Tongue (tissue), 2 donors: ENCODE data around the gene SOX30. TPM values are rescaled to one million over a fixed set of nuclear protein-coding genes. Genes with fewer than 3 reads are reported as not detected.
"Not testable (repeated sequence)": the region's sequence is repeated elsewhere in the genome, so short reads cannot be mapped to it uniquely, and the experiment has no call there.

ENCODE experiments used
- DNase-seq: peaks from one replicate; pipeline ENCODE4 v3.0.0-alpha.2; 2015
- total RNA-seq: library from RNA; depleted of rRNA; stranded (reverse); fragments of >200 nt; gene quantifications from one replicate; pipeline ENCODE4 v1.2.3, GENCODE V29; 2014

SOX30 gene
- total RNA-seq = 0.10 TPM

DNA sequence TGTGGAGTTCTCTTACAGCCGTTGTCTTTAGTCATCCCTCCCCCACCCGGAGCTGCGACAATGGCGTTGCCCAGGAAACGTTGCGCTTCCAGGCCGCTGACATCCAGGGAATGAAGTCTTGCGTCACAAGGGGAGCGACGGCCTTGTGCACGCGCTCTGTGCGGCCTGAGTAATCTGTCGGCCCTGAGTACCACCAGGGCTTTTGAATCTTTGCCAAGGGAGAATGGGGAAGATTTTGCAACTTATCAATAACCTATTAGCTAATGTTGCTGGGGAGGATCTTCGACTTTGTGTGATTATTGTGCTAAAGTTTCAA, at the start of gene SOX30:
Gene SOX30 (minus strand): TSS at position 62 of the 316 bp plus-strand sequence. CDS start 360 bp downstream, outside the sequence.
- DNase-seq = no peak

DNA sequence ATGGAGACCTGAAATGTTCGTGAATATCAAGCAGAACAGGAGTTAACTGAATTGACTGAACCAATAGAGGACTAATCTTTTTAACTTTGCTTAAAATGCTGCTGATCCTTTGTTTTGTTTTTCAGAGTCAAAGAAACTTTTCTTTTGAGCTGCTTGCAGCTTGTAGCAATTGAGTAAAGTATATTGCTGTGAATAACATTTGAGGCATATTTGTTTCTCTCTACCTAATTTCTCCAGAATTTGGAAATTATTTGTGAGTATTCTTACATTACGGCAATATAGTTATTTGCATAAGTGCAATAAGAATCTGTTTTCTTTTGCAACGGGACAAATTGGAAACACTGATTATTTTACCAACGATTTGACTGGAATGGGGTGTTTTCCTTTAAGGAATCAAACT, 46.4 kb upstream of the SOX30 start:
- DNase-seq = not testable (repeated sequence)

DNA sequence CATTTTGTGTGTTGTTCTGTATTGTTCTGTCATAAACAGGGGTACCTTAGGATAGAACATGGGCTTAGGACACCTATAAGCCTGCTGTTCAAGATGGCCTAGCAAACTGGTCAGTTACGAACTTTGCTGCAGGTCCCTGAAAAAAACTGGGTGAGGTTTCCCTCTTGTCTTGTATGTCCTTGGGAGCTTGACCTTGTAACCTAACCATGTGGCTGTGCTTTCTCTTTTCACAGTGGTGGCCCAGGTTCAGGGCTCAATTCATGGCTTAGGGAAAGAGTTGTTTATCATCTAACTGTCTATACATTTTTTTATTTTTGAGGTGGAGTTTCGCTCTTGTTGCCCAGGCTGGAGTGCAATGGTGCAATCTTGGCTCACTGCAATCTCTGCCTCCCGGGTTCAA, 43.9 kb upstream of the SOX30 start:
- not testable (repeated sequence) for DNase-seq

DNA sequence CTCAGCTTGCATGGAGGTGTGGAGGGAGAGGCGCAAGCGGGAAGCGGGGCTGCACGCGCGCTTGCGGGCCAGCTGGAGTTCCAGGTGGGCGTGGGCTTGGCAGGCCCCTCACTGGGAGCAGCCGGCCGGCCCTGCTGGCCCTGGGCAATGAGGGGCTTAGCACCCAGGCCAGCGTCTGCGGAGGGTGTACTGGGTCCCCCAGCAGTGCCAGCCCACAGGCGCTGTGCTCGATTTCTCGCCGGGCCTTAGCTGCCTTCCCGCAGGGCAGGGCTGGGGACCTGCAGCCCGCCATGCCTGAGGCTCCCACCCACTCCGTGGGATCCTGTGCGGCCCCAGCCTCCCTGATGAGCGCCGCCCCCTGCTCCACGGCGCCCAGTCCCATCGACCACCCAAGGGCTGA, 41.6 kb upstream of the SOX30 start:
- not testable (repeated sequence) for DNase-seq

DNA sequence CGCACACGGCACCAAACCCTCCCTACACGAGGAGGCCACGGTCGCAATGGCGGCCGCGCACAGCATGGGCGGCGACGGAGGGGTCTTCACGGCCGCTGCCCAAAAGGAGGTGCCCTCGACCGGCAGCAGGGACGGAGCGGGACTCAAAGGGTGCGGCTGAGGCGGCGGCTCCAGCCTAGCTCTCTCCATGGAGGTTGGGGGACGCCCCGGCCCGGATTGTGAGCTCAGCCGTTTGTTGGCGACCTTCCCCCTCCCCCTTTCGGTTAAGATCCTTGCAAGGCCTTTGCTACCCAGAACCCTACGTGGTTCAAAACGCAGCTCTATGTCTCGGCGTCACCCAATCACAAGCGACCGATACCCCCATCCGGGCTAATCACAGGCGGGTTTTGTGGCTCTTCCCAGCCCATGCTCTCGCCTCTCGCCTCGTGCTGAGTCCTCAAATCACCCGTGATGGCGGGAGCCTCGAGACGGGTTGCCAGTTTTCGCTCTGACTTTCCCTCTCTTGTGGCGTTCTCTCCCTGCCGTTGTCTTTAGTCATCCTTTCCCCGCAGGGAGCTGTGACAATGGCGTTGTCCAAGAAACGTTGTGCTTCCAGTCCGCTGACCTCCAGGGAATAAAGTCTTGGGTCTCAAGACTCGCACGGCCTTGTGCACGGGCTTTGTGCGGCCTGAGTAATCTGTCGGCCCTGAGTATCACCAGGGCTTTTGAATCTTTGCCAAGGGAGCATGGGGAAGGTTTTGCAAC, 38.6 kb upstream of the SOX30 start:
- DNase-seq = no peak

DNA sequence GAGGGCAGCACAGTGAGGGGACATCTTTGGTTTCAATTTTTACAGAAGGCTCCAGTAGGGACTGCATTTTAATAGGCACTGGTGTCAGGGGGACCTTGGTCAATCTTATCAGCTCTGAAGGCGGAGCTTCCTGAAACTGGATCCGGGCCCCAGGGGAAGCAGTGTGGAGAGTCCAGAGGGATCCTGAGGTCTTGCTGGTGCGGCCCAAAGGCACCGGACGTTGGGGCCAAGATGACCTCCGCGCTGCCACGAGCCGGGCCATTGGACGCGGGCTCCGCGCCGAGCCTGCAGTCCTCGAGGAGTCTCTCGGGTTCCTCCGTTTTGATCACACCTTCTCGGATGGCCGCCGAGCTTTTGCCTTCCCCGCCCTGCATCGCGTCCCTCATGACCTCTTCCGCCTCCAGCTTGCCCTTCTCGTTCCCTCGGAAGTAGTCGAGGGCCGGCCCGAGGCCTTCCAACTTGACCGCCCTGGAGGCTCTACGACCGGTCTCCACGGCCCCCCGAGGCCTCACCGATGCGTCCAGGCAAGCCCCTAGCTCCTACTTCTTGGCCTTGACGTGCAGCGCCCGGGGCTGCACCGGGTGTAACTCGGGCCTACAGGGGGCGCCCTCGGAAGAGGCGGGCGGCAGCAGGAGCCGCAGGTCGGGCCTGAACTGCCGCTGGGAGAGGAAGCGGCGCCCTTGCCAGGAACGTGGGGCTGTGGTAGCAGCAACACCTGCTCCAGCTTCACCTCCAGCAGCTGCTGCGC, 37.9 kb upstream of the SOX30 start:
- DNase-seq = no peak

DNA sequence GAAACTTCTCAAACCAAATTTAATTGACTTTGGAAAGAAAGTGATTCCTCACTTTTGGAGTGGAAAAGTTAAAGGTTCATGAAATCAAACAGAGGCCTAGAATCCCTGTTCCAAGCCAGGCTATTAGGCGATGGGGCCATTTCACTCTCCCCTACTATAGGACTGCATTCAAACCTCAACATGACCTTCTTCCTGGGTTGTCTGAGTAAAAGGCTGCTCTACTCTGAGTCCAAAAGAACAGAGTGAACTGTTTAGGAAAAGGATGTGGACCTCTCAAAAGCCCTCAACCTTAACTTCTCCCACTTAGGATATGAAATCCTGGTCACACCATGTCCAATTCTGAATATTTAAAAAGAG, 34.9 kb upstream of the SOX30 start:
- DNase-seq = no peak

DNA sequence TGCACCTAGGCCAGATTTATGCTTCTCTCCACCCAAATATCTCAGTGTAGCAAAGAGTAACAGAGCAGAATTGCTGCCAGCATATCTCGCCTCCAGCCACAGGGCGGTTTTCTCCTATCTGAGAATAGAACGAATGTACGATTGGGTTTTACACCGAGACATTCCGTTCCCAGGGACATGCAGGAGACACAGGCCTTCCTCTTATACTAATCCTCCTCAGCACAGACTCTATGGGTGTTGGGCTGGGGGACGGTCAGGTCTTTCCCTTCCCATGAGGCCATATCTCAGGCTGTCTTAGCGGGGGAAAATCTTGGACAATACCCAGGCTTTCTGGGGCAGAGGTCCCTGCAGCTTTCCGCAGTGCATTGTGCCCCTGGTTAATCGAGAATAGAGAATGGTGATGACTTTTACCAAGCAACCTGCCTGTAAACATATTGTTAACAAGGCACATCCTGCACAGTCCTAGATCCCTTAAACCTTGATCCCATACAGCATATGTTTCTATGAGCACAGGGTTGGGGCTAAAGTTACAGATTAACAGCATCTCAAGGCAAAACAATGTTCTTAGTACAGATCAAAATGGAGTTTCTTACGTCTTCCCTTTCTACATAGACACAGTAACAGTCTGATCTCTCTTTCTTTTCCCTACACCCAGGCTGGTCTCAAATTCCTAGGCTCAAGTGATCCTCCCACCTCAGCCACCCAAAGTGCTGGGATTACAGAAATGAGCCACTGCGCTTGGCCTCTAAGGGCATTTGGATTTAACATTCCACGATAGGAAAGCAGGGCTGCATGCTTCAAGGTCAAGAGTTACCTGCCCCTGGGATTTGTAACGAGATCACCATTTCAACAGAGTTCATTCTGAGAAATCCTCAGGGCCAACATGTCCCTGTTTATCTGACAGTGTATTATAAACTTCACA, 34.3 kb upstream of the SOX30 start:
- not testable (repeated sequence) for DNase-seq

DNA sequence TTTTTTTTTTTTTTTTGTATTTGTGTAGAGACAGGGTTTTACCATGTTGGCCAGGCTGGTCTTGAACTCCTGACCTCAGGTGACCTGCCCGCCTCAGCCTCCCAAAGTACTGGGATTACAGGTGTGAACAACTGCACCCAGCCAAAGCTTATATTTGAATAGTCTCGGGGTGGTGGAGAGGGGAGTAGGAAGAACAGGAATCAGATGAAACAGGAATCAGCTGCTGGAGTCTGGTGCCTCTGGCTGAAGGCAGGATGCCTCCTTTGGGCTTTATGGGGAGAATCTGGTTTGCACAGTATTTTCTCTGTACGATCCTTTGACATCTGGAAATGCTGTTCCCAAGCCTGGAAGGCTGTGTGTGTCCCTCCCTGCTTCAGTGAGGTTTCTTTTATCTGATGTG, 30.0 kb upstream of the SOX30 start:
- DNase-seq = no peak

DNA sequence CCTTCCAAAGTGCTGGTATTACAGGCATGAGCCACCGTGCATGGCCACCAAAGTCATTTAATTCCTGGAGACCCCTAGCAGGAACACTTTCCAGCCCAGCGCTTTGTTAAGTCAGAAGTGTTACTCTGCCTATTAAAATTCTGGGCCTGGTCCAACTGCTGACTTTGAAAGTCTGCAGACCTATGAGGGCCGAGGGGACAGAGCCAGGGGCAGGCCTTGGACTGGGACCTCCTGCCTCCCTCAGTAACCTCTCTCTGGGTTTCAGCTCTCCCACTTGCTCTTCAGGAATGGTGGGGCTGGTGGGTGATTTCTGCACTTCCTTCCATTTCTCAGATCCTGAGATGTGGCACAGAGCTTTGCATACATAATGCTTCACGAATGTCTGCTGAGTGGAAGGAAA, 28.8 kb upstream of the SOX30 start:
- no peak for DNase-seq

DNA sequence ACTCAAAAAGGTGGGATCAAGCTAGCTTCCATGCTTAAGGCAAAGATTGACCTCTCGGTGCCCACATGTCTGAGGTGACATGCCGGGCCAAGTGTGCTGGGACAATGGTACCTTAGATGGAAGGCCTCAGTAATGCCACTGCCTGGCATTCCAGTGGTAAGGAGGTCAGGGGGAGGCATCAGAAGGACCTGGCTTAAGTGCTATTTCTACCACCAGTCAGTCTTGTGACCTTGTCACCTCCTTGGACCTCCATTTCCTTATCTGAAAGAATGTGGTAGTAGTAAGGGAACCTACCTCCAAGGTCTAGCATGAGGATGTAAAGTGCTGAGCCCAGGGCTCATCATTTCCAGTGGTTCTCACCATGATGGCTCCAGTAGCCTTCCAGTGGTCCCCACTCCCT, 28.0 kb upstream of the SOX30 start:
- DNase-seq = no peak

DNA sequence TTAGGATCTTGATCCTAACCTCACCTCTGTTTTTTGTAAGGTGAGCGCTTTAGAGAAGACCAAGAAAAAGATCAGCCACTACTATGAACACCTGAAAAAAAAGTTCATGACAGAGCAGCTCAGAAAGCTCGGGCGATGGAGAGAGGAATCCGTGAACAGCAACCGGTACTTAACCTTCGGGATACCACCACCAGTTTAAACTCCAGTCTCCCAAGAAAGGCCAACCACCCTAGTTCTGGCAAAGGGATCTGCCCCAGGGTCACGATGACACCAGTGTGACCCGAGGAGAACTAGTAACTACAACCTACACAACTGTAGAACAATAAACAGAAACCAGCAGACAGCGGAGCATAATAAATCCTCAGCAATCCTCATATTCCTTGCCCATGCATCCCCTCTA, 27.6 kb upstream of the SOX30 start:
- DNase-seq = no peak

DNA sequence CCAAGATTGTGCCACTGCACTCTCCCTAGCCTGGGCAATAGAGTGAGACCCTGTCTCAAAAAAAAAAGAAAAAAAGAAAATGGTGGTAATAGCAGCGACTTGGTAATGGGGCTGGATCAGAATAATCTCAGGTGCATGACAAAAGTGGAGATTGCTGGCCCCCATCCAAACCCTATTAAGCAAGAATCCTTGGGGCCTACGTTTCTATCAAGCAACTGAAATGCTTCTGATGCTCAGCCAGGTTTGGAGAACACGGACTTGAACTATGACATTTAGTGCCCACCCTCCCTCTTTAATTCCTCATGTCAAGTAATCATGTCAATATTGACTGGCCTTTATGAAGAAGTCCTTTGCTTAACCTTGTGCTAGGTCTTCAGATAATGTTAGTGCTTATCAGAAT, 25.7 kb upstream of the SOX30 start:
- no peak for DNase-seq

DNA sequence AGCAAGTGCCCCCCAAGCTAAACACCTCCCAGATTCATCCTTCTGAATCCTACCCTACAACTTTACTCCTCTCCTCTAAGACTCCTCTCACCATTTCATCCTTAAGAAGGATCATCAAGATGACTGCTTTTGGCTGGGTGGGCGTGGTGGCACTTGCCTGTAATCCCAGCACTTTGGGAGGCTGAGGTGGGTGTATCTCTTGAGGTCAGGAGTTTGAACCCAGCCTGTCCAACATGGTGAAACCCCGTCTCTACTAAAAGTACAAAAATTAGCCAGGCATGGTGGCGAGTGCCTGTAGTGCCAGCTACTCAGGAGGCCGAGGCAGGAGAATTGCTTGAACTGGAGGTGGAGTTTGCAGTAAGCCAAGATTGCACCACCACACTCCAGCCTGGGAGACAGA, 22.1 kb upstream of the SOX30 start:
- DNase-seq = not testable (repeated sequence)

DNA sequence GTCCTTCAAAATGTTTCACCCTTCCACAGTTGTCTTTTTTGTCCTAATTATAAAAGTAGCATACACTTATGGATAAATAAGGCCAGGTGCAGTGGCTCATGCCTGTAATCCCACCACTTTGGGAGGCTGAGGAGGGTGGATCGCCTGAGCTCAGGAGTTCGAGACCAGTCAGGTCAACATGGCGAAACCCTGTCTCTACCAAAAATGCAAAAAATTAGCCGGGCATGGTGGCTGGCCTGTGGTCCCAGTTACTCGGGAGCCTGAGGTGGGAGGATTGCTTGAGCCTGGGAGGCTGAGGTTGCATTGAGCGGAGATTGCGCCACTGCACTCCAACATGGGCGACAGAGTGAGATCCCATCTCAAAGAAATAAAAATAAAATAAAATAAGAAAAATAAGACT, 20.7 kb upstream of the SOX30 start:
- DNase-seq = no peak

DNA sequence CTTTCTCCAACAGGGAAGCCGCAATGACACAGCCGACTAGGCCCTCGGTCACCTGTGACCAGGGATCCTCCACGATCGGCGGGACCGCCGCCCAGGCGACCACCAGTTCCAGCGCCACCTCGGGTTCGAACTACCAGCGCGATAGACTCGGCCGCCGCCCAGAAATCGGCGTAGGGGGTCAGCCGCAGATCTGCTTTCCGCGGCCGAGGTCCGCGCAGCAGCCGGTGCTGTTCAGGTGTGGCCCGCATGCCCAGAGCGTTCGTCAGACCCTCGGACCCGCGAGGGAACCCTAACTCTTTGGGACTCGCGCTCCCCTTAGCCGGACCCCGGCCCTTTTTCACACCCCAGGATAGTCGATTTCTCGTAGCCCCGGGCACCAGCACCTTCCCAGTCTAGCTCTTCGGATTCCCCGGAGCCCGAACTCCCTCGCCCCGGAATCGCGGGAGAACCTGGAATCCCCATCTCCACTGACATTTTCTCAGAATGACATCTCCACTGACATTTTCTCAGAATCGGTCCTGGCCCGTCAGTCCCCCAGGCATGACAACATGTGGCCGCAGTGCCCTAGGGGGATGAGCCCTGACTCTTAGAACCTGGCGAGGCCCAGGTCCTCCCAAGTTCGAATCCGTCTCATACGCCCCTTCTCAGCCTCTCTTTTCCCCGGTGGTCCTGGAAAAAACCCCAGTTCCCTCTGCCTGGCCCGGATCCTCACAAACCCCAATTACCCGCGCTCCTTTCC, 19.5 kb upstream of the SOX30 start:
- no peak for DNase-seq

DNA sequence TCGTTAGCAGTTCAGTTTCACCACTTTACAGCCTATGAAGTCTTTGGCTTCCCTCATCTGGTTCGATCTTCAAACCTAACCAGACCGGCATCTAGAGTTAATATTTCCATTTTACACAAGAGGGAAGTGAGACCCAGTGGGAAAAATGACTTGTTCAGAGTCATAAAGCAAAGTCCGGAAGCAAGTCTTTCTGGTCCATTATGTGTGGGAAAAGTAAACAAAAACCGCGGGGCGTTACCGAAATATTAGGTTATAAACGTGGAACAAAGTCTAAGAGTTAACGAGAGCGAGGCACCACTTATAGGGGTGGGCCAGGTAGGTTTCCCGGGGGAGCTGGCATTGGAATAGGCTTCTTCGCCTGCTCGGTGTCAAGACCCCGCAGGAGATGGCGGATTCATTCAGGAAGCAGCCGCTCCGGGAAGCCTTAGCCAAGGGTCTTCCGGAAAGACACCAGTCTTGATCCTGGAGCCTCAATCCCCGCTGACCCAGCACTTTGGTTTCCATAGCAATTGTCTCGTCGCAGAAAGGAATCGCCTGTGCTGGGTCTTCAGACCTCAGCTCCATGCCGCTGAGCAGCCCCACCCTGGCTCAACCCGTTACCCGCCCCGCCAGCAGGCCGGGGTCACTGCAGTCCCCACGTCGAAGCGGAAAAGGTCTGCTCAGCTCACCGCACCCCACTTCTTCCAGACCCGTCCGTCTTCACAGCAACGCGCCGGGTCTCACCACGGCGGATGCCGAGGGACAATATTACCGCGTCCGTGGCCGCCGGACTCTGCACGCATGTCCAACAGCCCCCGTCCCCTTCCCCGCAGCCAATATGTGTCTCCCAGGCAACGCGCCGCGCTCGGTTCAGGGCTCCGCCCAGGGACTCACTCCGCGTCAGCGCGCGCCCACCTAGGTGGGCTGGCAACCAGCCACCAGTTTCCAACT, 18.7 kb upstream of the SOX30 start, which contains the start of gene C5orf52:
Gene C5orf52 (plus strand): TSS at position 872 of the 930 bp plus-strand sequence. CDS start 82 bp downstream, outside the sequence.
- peak; percentile 79 for DNase-seq

DNA sequence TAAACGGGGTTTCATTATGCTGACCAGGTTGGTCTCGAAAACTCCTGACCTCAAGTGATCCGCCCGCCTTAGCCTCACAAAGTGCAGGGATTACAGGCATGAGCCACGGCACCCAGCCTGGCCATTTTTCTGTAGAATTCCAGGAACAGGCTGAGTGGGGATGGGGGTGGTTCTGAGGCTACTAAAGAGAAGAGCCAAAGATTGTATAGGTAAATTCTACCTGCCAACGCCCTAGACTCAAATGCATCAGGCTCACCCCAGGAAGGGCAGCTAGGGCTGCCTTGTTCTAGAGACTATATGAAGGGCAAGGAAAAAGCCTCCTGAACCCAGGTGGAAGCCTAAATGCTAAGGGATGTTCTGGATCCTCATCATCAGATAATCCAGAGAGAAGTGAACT, 17.5 kb upstream of the SOX30 start:
- no peak for DNase-seq

DNA sequence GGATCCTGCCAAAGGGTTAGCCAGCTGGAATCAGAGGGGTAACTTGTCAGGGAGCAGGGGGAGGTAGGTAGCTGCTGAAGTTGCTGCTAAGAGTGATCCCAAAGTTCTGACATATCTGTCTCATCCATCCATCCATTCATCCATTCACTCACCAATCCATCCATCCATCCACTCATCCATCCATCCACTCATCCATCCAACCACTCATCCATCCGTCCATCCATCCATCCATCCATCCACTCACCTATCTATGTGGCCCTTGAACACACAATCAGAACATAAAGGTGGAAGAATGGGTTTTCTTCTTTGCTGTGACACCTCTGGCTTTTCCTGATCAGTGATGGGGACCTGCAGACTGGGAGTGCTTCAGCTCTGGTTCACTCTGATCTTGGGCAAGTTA, 16.1 kb upstream of the SOX30 start:
- no peak for DNase-seq

DNA sequence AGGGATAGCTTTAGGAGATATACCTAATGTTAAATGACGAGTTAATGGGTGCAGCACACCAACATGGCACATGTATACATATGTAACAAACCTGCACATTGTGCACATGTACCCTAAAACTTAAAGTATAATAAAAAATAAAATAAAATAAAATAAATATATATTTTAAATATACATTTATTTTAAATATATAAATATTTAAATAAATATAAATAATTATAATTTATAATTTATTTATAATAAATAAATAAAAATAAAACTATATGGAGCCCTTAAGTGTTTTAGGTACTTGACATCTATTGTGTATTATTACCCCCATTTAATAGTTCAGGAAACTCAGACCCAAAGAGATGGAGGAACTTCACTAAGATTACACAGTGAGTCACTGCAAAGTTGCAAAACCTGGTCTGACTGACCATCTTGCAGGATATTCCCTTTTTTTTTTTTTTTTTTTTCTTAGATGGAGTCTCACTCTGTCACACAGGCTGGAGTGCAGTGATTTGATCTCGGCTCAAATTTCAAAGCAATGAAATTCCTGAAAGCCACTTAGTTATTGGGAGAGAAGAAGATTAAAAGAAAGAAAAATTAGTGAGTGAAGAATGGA, 13.3 kb upstream of the SOX30 start:
- no peak for DNase-seq
